ENCODE results near the gene TOP2A. TPM values are rescaled to one million over a fixed set of nuclear protein-coding genes. Genes with fewer than 3 reads are reported as not detected.

TOP2A gene
- total RNA-seq, 1 experiment from 2014 or later: 230 TPM

GRCh38 chr17:40349477-40349894 is 68.2 kb downstream of the TOP2A start:
- peaks cover 66 to 71% of the 10 kb centered on the region in 2 experiments for H3K4me1 Mint-ChIP-seq
- H3K27me3 Mint-ChIP-seq (ENCODE audit: low read depth): peaks cover 74% of the 10 kb centered on the region
- no peak overlapping the region for H3K14ac ChIP-seq (ENCODE audit: insufficient read depth, low read length)
- H3K4me2 ChIP-seq (ENCODE audit: insufficient read depth, insufficient read length, low read length): no peak overlapping the region
- no peak overlapping the region for H3K23ac ChIP-seq (ENCODE audit: insufficient read length, low read depth, low read length)
- H3K9me3 ChIP-seq (ENCODE audit: control insufficient read depth, low read depth, low read length): no peaks in the 10 kb centered on the region
- H3K4me1 ChIP-seq (ENCODE audit: insufficient read depth, low read length): peaks cover 11% of the 10 kb centered on the region; the same call in 1 of the 2 replicates
- H2BK12ac ChIP-seq (ENCODE audit: insufficient read length, low read depth, low read length): no peak overlapping the region
- peaks cover 20 to 29% (median 28%) of the 10 kb centered on the region in 3 experiments for H3K36me3 Mint-ChIP-seq (ENCODE audit: insufficient read depth in 1 of 3, low read depth in 3 of 3)
- H2BK15ac ChIP-seq (ENCODE audit: low read depth, low read length): no peak overlapping the region
- TF ChIP-seq CTCF (conservative IDR thresholded peaks at IDR 0.05): no peak
- H3K27me3 ChIP-seq (ENCODE audit: insufficient read depth, low read length): peaks cover under 1% of the 10 kb centered on the region; the same call in 1 of the 2 replicates
- no peak overlapping the region for H3K9ac ChIP-seq (ENCODE audit: extremely low read depth, insufficient read length, low read length)
- no peak overlapping the region for H3K4ac ChIP-seq (ENCODE audit: low read depth, low read length)
- H3K79me2 ChIP-seq (ENCODE audit: insufficient read depth, low read length): no peaks in the 10 kb centered on the region
- no peak overlapping the region for H3K56ac ChIP-seq (ENCODE audit: insufficient read length, low read depth, low read length)
- H3K9me3 Mint-ChIP-seq: no peaks in the 10 kb centered on the region
- no peak for DNase-seq
- H2AFZ ChIP-seq (ENCODE audit: low read length): no peak overlapping the region
- no peak overlapping the region for H3K18ac ChIP-seq (ENCODE audit: insufficient read length, low read depth, low read length)
- no peak overlapping the region for H3K27ac Mint-ChIP-seq
- H3K4me3 Mint-ChIP-seq: no peak overlapping the region; a peak in 1 of 5 replicates
- H4K20me1 ChIP-seq (ENCODE audit: control insufficient read depth, insufficient read depth, insufficient read length): no peaks in the 10 kb centered on the region
- H3K27ac ChIP-seq (ENCODE audit: insufficient read length, low read depth, low read length): no peak overlapping the region
- H3T11ph ChIP-seq (ENCODE audit: low read length): no peak overlapping the region
- H4K8ac ChIP-seq (replicated peaks; ENCODE audit: insufficient read length, low read depth, low read length): no peak overlapping the region
- H4K91ac ChIP-seq (ENCODE audit: insufficient read length, low read depth, low read length): no peak overlapping the region
- peaks cover 11% of the 10 kb centered on the region for H3K23me2 ChIP-seq (ENCODE audit: insufficient read length, low read depth, low read length, poor library complexity, severe bottlenecking)
- H4K5ac ChIP-seq (ENCODE audit: insufficient read length, low read depth, low read length): no peak overlapping the region
- no peak overlapping the region for H2BK5ac ChIP-seq (ENCODE audit: insufficient read length, low read length)
- no peaks in the 10 kb centered on the region for H3K79me1 ChIP-seq (ENCODE audit: insufficient read depth, low read depth, low read length, poor library complexity, severe bottlenecking)
- H2BK20ac ChIP-seq (ENCODE audit: low read depth, low read length, poor library complexity, severe bottlenecking): no peak overlapping the region
- no peak overlapping the region for H2BK120ac ChIP-seq (ENCODE audit: low read depth, low read length, poor library complexity, severe bottlenecking)
- no CpG with 5 or more reads among the region's 10 CpGs for WGBS (ENCODE audit: extremely low coverage, insufficient read length, low lambda C conversion rate)
- H2AK5ac ChIP-seq (ENCODE audit: insufficient read length, low read length): no peak overlapping the region
